ENCODE results near the gene EID3. TPM values are rescaled to one million over a fixed set of nuclear protein-coding genes. Genes with fewer than 3 reads are reported as not detected.

EID3 gene
- total and polyA plus RNA-seq, 2 of the 8 experiments (the other 6 are each of a cell fraction or from before 2014, with no cell fraction given) = 1.2 to 2.8 TPM

- TF ChIP-seq RFX5 (IDR thresholded peaks at IDR 0.05; ENCODE audit: borderline replicate concordance, low read depth, low read length) = no peak
- no peak for TF ChIP-seq RBBP5 (IDR thresholded peaks at IDR 0.05; ENCODE audit: borderline replicate concordance, low read depth, low read length)
- TF ChIP-seq JUND (IDR thresholded peaks at IDR 0.05; ENCODE audit: low read length) = no peak
- TF ChIP-seq RXRA (IDR thresholded peaks at IDR 0.05; ENCODE audit: insufficient read depth, low read depth, low read length) = no peak
- TF ChIP-seq BRCA1 (IDR thresholded peaks at IDR 0.05; ENCODE audit: low read depth, low read length) = no peak
- TF ChIP-seq CTBP2 (IDR thresholded peaks at IDR 0.05; ENCODE audit: borderline replicate concordance, insufficient read depth, insufficient read length, low read length) = no peak
These were observed 45.5 kb downstream of the EID3 start (continued) for GRCh38 chr12:104348994-104349494.
